Ishikawa (cell line): ENCODE measurements around the gene PNMA5.

ENCODE experiments used
- CEBPB ChIP-seq: IDR thresholded peaks from 2 replicates; pipeline ENCODE4 v1.6.1; 2012
- CREB1 ChIP-seq: IDR thresholded peaks from 2 replicates; pipeline ENCODE4 v1.6.1; 2012; ENCODE audit warnings: low read depth
- EGR1 ChIP-seq: IDR thresholded peaks from 2 replicates; pipeline ENCODE4 v1.6.1; 2012
- EP300 ChIP-seq: IDR thresholded peaks from 2 replicates; pipeline ENCODE4 v1.6.1; 2012; ENCODE audit warnings: borderline replicate concordance
- FOXM1 ChIP-seq: IDR thresholded peaks from 2 replicates; pipeline ENCODE4 v1.6.1; 2012; ENCODE audit warnings: low read depth, borderline replicate concordance
- NFIC ChIP-seq: IDR thresholded peaks from 2 replicates; pipeline ENCODE4 v1.6.1; 2012
- RAD21 ChIP-seq: IDR thresholded peaks from 2 replicates; pipeline ENCODE4 v1.6.1; 2012; ENCODE audit warnings: low read depth
- TAF1 ChIP-seq: IDR thresholded peaks from 2 replicates; pipeline ENCODE4 v1.6.1; 2012; ENCODE audit warnings: low read depth, mild to moderate bottlenecking
- TCF12 ChIP-seq: IDR thresholded peaks from 2 replicates; pipeline ENCODE4 v1.6.1; 2012; ENCODE audit warnings: low read depth
- TEAD4 ChIP-seq: IDR thresholded peaks from 2 replicates; pipeline ENCODE4 v1.6.1; 2012
- YY1 ChIP-seq: IDR thresholded peaks from 2 replicates; pipeline ENCODE4 v1.6.1; 2012; ENCODE audit warnings: low read depth
- ZBTB7A ChIP-seq: IDR thresholded peaks from 2 replicates; pipeline ENCODE4 v1.6.1; 2012; ENCODE audit warnings: low read depth
- TF ChIP-seq, protein P1 (sequence below): IDR thresholded peaks from 2 replicates; pipeline ENCODE4 v1.6.1; 2012
- TF ChIP-seq, protein P2 (sequence below): IDR thresholded peaks from 2 replicates; pipeline ENCODE4 v1.6.1; 2012; ENCODE audit warnings: low read depth, mild to moderate bottlenecking
- TF ChIP-seq, protein P3 (sequence below): IDR thresholded peaks from 2 replicates; pipeline ENCODE4 v1.6.1; 2012

The PNMA5 gene

GRCh38 chrX:152950786-152951185 is 43.1 kb downstream of the PNMA5 start:
- TF ChIP-seq, protein P1, sequence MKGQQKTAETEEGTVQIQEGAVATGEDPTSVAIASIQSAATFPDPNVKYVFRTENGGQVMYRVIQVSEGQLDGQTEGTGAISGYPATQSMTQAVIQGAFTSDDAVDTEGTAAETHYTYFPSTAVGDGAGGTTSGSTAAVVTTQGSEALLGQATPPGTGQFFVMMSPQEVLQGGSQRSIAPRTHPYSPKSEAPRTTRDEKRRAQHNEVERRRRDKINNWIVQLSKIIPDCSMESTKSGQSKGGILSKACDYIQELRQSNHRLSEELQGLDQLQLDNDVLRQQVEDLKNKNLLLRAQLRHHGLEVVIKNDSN: no peak
- TF ChIP-seq, protein P2, sequence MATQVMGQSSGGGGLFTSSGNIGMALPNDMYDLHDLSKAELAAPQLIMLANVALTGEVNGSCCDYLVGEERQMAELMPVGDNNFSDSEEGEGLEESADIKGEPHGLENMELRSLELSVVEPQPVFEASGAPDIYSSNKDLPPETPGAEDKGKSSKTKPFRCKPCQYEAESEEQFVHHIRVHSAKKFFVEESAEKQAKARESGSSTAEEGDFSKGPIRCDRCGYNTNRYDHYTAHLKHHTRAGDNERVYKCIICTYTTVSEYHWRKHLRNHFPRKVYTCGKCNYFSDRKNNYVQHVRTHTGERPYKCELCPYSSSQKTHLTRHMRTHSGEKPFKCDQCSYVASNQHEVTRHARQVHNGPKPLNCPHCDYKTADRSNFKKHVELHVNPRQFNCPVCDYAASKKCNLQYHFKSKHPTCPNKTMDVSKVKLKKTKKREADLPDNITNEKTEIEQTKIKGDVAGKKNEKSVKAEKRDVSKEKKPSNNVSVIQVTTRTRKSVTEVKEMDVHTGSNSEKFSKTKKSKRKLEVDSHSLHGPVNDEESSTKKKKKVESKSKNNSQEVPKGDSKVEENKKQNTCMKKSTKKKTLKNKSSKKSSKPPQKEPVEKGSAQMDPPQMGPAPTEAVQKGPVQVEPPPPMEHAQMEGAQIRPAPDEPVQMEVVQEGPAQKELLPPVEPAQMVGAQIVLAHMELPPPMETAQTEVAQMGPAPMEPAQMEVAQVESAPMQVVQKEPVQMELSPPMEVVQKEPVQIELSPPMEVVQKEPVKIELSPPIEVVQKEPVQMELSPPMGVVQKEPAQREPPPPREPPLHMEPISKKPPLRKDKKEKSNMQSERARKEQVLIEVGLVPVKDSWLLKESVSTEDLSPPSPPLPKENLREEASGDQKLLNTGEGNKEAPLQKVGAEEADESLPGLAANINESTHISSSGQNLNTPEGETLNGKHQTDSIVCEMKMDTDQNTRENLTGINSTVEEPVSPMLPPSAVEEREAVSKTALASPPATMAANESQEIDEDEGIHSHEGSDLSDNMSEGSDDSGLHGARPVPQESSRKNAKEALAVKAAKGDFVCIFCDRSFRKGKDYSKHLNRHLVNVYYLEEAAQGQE: no peak
- TF ChIP-seq FOXM1: no peak
- TF ChIP-seq NFIC: no peak
- TF ChIP-seq, protein P3, sequence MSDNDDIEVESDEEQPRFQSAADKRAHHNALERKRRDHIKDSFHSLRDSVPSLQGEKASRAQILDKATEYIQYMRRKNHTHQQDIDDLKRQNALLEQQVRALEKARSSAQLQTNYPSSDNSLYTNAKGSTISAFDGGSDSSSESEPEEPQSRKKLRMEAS: no peak
- no peak for TF ChIP-seq EP300
- no peak for TF ChIP-seq CREB1

- TF ChIP-seq, protein P2: no peak
- TF ChIP-seq CREB1 (no peak), TCF12 (no peak), FOXM1 (no peak), TAF1 (no peak), RAD21 (no peak), NFIC (no peak), YY1 (no peak), ZBTB7A (no peak), EGR1 (no peak), TEAD4 (no peak), EP300 (no peak), CEBPB (no peak)
- TF ChIP-seq, protein P1: no peak
- TF ChIP-seq, protein P3: no peak
These were observed 44.8 kb downstream of the PNMA5 start for GRCh38 chrX:152949114-152949513.

GRCh38 chrX:152946681-152947080 is 47.2 kb downstream of the PNMA5 start:
- TF ChIP-seq EGR1: no peak
- no peak for TF ChIP-seq NFIC
- TF ChIP-seq FOXM1: no peak
- TF ChIP-seq TEAD4: no peak
- TF ChIP-seq RAD21: no peak
- no peak for TF ChIP-seq TAF1
- TF ChIP-seq ZBTB7A: no peak
- TF ChIP-seq YY1: no peak
- TF ChIP-seq, protein P1: no peak
- no peak for TF ChIP-seq CREB1
- TF ChIP-seq CEBPB: no peak
- no peak for TF ChIP-seq TCF12
- TF ChIP-seq, protein P3: no peak
- no peak for TF ChIP-seq EP300
- TF ChIP-seq, protein P2: no peak
